NCI-H510A treated with DMSO at 0.1 percent for 48 hours (cell line): ENCODE data around the gene AGMO.
"Not testable (repeated sequence)": the region's sequence is repeated elsewhere in the genome, so short reads cannot be mapped to it uniquely, and the experiment has no call there.

Experiments used
- DNase-seq: peaks from one replicate; lab custom pipeline; 2025; lab: John Stamatoyannopoulos, UW

The AGMO gene

DNA sequence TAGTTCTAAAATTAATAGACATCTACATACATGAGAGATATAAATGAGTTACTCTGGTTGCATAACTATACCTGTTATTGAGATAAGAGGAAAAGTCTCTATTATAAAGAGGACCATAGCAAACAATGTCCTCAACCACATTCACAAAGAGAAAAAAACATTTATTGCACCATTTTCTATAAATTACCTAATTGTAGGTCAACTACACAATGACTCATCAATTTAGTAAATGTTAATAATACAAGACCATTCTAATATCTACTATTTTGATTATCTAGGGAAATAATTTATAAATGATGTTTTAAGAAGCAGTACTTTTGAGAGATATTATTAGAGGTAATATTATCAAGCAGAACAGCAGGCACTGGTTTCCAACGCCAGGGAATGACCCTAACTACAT lies 246.1 kb downstream of the AGMO start:
- DNase-seq, result no peak

DNA sequence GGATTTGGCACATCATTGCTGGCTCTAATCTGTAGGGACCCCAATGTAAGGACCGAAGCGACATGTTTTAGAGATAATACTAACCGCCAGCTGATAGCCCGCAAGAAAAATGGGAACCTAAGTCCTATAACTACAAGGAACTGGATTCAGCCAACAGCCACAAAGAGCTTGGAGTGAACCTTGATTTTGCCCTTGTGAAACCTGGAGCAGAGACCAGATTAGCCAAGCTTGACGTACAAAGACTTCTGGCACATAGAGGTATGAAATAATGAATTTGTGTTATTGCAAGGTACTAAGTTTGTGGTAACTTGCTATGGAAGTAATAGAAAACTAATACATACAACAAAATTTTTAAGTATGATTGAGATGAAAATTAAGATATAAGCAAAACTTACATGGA lies 246.9 kb downstream of the AGMO start:
- DNase-seq, result no peak

GRCh38 chr7:15313361-15313760 lies 248.5 kb downstream of the AGMO start:
- DNase-seq, result no peak

- no peak for DNase-seq
These were observed 251.9 kb downstream of the AGMO start for GRCh38 chr7:15309872-15310271.

DNA sequence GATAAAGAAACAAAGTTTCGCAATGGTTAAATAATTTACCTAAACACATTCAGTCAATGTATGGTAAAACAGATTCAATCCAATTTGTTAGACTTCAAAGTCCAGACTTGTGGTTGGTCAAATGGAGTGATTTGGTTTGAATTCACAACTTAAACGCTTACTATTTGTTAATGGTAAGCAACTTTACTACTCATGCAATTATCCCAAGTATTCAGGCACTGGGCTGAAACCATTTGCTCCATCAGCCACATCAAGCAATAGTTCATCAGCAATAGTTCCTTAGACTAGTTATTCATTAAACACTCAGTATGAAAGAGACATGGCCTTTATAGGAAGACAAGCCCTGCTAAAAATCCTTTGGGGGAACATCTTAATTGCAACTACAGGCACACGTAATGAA lies 253.0 kb downstream of the AGMO start:
- DNase-seq, result no peak

GRCh38 chr7:15306296-15306695 lies 255.5 kb downstream of the AGMO start:
- DNase-seq, result no peak

DNA sequence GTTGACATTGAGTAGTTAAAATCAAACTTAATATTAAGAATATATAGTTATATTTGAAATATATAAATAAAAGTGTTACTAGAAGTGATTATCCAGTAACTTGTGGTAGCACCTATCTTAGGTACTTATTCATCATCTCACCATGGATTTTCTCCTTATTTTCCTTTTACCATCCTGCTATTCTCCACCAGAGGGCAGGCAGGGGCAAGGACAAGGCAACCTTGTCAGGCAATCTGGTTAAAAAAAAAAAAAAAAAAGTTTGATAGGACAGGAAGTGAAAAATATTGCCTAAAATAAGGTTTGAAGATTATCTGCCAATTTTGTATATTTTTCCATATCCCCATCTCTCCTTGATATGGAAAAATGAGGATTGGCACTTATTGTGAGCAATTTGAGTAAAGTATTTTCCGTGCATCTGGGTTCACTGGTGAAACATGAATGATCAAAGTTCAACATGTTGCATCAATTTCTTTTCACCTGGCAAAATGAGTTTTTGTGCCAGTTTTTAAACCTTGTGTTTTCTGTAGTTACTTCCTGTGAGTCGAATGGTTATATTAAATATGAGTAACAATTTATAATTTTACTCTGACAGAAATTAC lies 256.7 kb downstream of the AGMO start:
- DNase-seq, result peak; percentile 31

GRCh38 chr7:15303357-15303756 lies 258.5 kb downstream of the AGMO start:
- no peak for DNase-seq

DNA sequence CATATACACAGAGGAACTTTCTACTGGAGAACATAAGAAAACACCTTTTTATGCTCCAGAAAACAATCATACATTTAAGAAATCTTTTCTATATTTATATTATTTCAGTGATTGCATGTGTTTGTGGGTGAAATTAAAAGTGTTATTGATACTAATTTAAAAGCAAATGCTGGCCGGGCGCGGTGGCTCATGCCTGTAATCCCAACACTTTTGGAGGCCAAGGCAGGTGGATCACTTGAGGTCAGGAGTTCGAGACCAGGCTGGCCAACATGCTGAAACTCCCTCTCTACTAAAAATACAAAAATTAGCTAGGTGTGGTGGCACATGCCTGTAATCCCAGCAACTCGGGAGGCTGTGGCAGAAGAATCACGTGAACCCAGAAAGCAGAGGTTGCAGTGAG lies 260.8 kb downstream of the AGMO start:
- DNase-seq, result not testable (repeated sequence)

DNA sequence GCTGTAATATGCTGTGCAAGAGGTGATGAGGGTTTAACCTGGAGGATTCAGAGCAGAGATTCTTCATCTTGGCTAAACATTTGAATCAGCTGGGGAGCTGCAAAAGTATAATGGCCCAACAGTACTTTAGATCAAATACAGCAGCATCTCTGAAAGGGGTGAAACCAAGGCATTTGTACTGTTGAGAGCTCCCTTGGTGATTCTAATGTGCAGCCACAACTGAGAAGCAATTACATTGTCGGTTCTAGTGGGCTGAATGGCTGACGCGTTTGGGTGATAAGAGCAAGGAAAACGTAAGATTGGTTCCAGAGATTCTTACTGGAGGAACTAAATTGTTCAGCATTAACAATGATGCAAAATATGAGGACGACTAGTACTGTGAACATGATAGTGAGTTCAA lies 269.7 kb downstream of the AGMO start:
- DNase-seq, result no peak

DNA sequence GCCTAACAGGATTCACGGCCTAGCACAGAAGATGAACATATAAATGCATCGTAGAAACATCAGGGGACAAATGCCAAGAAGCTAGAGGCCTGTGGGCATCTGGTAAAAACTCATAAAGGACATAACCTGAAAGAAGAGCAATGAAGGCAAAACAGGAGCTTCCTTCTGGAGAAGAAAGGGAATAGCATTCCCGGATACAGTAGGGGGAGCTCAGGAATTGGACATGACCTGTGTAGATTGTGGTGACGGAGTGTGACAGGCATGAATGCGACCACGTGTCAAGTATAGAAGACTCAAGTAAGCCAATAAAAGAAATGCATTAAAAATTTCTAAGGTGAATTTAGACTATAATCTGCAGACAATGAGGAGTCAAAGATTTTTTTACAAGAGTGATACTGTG lies 270.1 kb downstream of the AGMO start:
- no peak for DNase-seq

DNA sequence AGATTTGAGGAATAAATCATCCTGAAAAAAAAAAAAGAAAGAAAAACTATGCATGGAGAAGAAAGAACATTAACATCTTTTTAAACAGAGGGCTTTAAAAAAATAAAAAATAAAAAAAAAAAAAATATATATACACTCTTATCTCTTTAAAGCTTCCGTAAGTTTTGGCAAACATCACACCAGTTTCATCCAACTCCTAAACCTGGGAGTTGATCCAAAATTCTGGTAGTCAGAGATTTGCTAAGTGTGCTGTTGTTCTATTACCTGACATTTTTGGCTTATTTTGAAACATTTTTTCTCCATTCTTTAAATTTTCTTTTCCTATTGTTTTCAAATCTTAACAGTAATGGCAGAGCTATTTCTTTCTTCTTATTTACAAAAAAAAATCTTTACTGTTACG lies 273.1 kb downstream of the AGMO start:
- DNase-seq, result no peak

DNA sequence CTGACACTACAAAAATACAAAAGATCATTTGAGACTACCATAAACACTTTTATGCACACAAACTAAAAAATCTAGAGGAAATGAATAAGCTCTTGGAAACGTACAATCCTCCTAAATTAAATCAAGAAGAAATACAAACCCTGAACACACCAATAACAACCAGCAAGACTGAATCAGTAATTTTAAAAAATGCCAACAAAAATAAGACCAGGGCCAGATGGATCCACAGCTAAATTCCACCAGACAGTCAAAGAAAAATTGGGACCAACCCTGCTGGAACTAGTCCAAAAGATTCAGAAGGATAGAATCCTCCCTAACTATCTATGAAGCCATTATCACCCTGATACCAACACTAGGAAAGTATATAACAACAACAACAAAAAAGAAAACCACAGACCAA lies 277.4 kb downstream of the AGMO start:
- DNase-seq, result no peak

DNA sequence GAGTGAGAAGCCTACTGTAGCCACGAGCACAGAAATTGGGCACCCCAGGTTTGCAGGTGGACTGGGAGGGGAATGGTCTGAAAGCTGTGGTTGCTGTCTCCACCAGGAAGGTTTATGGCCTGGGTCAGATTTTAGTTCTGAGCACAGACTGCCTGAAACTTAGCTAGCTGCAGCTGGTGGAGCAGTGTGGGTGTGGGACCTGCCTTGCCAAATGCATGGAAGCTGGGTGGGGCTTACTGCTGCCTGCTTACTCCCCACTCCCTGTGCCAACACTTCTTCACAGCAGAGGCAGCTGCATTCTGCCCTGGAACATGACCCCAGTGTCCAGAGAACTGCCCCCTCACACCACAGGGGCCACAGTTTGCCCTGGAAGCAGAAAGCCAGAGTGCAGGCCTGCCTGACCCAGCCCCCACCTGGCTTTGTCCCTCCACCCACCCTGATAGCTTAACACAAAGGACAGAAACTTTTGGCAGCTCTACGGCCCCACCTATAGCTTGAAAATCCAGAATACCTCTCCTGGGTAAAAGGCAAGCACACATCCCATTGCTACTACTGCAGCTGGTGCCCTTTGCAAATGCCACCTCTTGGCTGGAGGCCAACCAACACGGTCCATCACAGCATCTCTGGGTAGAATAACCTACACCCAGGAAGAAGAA lies 281.6 kb downstream of the AGMO start:
- DNase-seq, result no peak

DNA sequence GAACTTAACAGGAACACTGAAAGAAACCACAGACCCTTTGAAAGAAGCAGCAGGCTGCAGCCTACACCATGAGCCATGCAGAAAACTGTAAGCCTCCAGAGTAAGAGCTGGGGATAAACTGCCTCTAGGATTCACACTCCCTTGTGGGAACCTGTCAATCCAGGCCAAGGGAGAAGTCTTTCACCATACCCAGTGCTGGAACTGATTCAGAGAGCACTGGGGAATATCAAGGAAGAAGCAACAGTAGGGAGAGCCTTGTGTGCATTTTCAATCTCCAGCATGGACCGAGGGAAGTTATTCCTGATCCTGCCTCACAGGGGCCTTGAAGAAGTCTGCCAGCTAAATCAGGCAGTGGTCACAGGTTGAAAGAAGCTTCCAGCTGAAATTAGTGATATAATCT lies 282.2 kb downstream of the AGMO start:
- DNase-seq, result no peak

- no peak for DNase-seq
These were observed 304.1 kb downstream of the AGMO start for GRCh38 chr7:15257689-15258088.

DNA sequence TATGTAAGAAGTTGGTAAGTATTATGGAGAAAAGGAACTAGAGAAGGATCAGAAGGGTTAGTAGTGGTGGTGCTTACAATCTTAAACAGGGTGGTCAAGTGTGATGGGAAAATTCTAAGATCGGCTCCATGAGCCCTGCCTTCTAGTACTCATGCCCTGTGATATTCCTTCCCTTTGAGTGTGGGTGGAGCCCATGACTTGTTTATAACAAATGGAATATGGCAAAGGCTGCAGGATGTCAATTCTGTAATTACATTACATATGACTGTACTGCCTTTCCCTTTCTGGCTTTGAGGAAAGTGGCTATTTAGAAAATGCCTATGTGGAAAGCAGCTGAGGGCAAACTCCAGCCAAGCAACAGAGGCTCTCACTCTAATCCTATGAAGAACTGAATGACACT lies 309.6 kb downstream of the AGMO start:
- DNase-seq, result no peak

DNA sequence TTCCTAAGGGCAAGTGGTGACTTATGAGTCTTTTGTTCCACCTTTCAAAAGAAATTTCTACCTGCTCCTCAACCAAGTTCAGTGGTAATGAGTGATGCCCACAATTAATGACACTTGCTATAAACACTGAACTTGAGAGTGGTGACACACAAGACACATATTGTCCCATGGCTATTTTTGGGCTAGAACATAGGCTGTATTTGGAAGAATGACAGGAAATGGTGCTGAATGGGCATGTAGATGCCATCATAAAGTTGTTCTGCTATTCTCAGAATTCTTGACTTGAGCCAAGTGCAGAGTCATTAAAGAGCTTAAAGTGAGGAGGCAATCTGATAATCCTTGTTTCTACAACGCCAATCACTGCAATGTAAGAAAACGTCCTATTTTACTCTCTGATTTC lies 313.3 kb downstream of the AGMO start:
- DNase-seq, result no peak

DNA sequence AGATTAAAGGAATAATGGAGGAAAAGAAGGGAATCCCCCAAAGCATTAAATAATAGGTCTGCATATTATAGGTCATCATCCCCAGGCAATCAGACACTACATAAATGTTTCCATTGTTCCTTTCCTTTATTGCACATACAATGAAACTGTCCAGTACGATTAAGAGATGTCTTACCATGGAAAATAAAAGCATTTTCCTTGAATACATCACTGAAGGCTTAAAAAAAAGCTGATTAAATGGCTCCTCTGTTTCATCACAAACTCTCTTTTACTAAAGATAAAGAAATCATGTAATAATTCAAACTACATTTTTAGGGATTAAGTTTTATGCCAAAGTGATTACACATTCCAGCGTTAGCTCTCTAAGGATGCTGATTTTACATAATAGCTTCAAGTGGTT lies 316.0 kb downstream of the AGMO start:
- no peak for DNase-seq

GRCh38 chr7:15239801-15240200 lies 322.0 kb downstream of the AGMO start:
- DNase-seq, result no peak

DNA sequence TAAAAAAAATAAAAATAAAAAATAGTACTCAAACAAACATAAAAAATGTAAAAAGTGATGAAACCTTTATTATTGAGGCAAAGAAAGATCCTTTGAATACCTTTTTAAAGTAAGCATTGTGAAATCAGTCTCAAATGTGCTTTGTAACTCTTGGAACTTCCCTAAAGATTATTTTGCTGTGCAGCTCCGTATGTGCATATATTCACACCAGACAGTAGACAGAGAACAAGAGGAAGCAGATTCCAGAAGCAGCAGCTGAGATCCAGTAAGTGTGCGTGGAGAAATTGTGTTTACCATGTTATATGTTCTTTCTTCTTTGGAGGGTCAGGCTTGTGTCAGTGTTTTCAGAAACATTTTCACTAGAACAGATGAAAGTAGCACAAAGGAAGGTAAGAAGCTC lies 324.9 kb downstream of the AGMO start:
- no peak for DNase-seq

- no peak for DNase-seq
These were observed 327.4 kb downstream of the AGMO start for GRCh38 chr7:15234431-15234830.

DNA sequence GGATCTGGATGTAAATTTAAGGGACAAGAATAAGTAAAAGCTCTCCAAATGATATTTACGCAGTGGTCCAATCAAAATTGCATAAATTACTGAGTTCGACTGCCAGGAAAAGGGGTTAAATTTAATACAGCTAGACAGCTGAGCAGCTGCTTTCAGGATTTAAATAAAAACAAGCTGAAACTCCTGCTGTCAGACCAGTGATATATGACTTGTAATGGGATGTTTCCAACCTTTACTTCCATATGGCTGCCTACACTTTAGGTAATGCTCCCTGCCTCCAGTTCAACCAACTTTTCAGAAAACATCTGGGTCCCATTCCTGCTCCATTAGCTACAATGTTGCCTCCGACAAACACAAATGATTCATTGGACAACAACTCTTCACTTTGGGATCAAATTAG lies 333.0 kb downstream of the AGMO start:
- no peak for DNase-seq

- no peak for DNase-seq
These were observed 335.8 kb downstream of the AGMO start for GRCh38 chr7:15225981-15226380.
